PFSK-1 (cell line): Measurements from ENCODE around the gene DDOST.

Experiments
- FOXP2 ChIP-seq: optimal IDR thresholded peaks from 2 replicates; pipeline ENCODE3; 2011; ENCODE audit warnings: borderline replicate concordance, control low read depth, inconsistent platforms; ENCODE audit not compliant: insufficient read depth; ENCODE audit errors: extremely low read length, extremely low read depth
- POLR2AphosphoS5 ChIP-seq: IDR thresholded peaks from 2 replicates; pipeline ENCODE4 v1.6.1; 2012; ENCODE audit warnings: low read depth, mild to moderate bottlenecking, control low read depth, low read length, moderate library complexity
- SIN3A ChIP-seq: IDR thresholded peaks from 2 replicates; pipeline ENCODE4 v1.6.1; 2012; ENCODE audit warnings: mild to moderate bottlenecking, low read length, moderate library complexity, borderline replicate concordance; ENCODE audit not compliant: insufficient read depth
- TAF1 ChIP-seq: IDR thresholded peaks from 2 replicates; pipeline ENCODE4 v1.6.1; 2012; ENCODE audit warnings: low read length, control low read depth, borderline replicate concordance; ENCODE audit not compliant: insufficient read depth
- TF ChIP-seq, protein P1 (sequence below), 2 experiments: IDR thresholded peaks; 2 replicates each; pipeline versions ENCODE4 v1.6.1 to v1.8.0; 2011 to 2012; ENCODE audit warnings: low read depth in 2 of 2, low read length in 2 of 2, control low read depth in 1 of 2, inconsistent platforms in 1 of 2, mild to moderate bottlenecking in 1 of 2, moderate library complexity in 1 of 2; ENCODE audit not compliant: insufficient read depth in 1 of 2

Gene DDOST

DNA sequence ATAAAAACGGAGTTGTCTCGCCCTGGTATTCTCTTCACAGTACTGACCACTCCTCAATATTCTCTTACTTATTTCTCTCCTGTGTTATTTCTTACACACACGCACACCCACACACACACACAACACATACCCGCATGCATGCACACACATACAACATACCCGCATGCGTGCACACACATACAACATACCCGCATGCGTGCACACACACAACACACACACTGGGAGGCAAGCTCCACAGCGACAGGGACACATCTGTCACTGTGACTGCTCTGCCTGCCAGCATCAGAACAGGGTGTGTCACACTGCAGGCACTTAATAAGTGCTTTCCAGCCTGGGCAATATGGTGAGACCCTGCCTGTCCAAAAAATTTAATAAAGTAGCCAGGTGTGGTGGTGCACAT, 20.8 kb upstream of the DDOST start:
- TF ChIP-seq, protein P1, sequence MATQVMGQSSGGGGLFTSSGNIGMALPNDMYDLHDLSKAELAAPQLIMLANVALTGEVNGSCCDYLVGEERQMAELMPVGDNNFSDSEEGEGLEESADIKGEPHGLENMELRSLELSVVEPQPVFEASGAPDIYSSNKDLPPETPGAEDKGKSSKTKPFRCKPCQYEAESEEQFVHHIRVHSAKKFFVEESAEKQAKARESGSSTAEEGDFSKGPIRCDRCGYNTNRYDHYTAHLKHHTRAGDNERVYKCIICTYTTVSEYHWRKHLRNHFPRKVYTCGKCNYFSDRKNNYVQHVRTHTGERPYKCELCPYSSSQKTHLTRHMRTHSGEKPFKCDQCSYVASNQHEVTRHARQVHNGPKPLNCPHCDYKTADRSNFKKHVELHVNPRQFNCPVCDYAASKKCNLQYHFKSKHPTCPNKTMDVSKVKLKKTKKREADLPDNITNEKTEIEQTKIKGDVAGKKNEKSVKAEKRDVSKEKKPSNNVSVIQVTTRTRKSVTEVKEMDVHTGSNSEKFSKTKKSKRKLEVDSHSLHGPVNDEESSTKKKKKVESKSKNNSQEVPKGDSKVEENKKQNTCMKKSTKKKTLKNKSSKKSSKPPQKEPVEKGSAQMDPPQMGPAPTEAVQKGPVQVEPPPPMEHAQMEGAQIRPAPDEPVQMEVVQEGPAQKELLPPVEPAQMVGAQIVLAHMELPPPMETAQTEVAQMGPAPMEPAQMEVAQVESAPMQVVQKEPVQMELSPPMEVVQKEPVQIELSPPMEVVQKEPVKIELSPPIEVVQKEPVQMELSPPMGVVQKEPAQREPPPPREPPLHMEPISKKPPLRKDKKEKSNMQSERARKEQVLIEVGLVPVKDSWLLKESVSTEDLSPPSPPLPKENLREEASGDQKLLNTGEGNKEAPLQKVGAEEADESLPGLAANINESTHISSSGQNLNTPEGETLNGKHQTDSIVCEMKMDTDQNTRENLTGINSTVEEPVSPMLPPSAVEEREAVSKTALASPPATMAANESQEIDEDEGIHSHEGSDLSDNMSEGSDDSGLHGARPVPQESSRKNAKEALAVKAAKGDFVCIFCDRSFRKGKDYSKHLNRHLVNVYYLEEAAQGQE (IDR thresholded peaks at IDR 0.05; ENCODE audit: insufficient read depth in 1 of 2, low read depth in 2 of 2, low read length in 2 of 2) = no peak
- TF ChIP-seq SIN3A = no peak
- TF ChIP-seq POLR2AphosphoS5 = no peak
- no peak for TF ChIP-seq TAF1
- TF ChIP-seq FOXP2 = no peak

DNA sequence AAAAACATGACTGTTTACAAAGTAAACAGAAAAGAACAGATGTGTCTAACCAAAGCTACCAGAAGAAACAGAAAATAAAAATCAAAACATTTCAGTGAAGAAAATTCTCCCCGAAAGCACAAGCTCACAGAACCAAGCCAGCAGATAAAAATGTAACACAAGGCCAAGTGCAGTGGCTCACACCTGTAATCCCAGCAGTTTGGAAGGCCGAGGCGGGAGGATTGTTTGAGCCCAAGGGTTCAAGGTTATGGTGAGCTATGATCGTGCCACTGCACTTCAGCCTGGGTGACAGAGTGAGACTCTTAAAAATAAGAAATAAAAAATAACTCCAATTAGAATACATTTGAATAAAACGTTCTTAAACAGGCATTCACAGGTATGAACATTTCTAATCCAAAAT, 19.1 kb upstream of the DDOST start:
- TF ChIP-seq, protein P1 (IDR thresholded peaks at IDR 0.05; ENCODE audit: insufficient read depth in 1 of 2, low read depth in 2 of 2, low read length in 2 of 2) = no peak
- TF ChIP-seq FOXP2 (no peak), POLR2AphosphoS5 (no peak), SIN3A (no peak), TAF1 (no peak)

DNA sequence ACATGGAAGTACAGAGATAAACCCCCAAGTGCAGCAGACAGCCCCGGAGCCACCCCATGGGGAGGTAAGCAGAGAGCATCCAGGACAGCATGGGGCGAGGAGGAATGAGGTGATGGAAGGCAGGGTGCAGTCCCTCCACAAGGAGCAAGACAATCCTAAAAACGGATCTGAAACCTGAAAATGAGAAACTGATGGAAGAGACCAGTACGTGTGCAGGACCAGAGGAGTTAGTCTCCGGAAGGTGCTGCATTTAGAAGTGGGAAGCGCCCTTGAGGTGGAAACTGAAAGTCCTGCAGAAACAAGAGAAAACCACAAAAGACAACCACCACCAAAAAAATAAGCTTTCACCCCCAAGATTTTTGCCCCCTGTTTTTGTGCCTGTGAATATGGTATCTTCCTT, 17.4 kb upstream of the DDOST start:
- no peak for TF ChIP-seq SIN3A
- TF ChIP-seq TAF1 = no peak
- TF ChIP-seq, protein P1 (IDR thresholded peaks at IDR 0.05; ENCODE audit: insufficient read depth in 1 of 2, low read depth in 2 of 2, low read length in 2 of 2) = no peak
- no peak for TF ChIP-seq POLR2AphosphoS5
- no peak for TF ChIP-seq FOXP2

DNA sequence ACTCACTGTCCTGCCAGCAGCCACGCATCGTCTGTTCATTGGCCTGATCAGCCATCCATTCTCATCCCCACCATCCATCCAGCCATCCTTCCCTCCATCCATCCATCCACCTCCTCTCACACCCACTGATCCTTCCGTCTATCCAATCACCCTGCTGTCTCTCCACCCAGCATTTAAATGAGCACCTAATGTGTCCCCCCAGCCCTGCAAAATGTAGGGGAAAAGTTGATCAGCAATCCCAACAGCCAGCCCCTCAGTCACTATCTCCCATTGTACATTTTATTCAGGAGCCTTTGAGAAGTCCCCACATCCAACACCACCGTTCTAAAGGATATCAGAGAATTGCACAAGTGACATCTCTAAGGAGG, 11.1 kb upstream of the DDOST start:
- no peak for TF ChIP-seq POLR2AphosphoS5
- TF ChIP-seq, protein P1 (IDR thresholded peaks at IDR 0.05; ENCODE audit: insufficient read depth in 1 of 2, low read depth in 2 of 2, low read length in 2 of 2) = no peak
- TF ChIP-seq FOXP2 = no peak
- no peak for TF ChIP-seq SIN3A

DNA sequence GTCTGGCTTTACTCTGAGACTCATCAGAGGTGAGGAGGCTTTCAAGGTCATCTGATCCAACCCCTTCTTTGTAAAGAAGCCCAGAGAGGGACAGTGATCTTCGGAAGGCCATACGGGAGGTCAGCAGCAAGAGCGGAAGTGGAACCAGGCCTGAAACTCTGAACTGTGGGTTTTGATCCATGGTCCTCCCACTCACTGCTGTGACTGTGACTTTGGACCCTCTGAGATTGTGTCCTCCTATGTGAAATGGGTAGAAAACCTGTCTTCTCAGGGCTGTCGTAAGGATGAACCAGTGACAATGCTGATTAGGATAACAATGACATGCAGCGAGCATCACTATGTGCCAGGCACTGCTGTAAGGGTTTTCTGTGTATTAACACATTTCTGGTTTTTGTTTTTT, 9.8 kb upstream of the DDOST start:
- TF ChIP-seq, protein P1 (IDR thresholded peaks at IDR 0.05; ENCODE audit: insufficient read depth in 1 of 2, low read depth in 2 of 2, low read length in 2 of 2) = no peak
- no peak for TF ChIP-seq TAF1
- TF ChIP-seq POLR2AphosphoS5 = no peak
- no peak for TF ChIP-seq SIN3A
- no peak for TF ChIP-seq FOXP2
